Measurements from ENCODE around the gene FGFR2. TPM values are rescaled to one million over a fixed set of nuclear protein-coding genes. Genes with fewer than 3 reads are reported as not detected.

The FGFR2 gene
- total and polyA plus RNA-seq, 2 of the 4 experiments (the other 2 are of a cell fraction): not detected

- in situ Hi-C loops (cut with MboI; ENCODE audit: low sequenced_read_pairs): no loop called here
- no peaks in the 10 kb centered on the region for H3K36me3 ChIP-seq (ENCODE audit: control insufficient read depth, insufficient read depth, low read length)
- H2AFZ ChIP-seq (replicated peaks; ENCODE audit: low read length, poor library complexity): no peak overlapping the region
- no peak overlapping the region for H3K14ac ChIP-seq (replicated peaks; ENCODE audit: low read depth, low read length)
- H2BK15ac ChIP-seq (ENCODE audit: low read depth, low read length): no peak overlapping the region
- no peak overlapping the region for H3K23ac ChIP-seq (ENCODE audit: low read depth, low read length)
- H3K4me2 ChIP-seq (ENCODE audit: low read depth, low read length): no peak overlapping the region
- H4K5ac ChIP-seq (ENCODE audit: low read depth, low read length): no peak overlapping the region
- DNase-seq (no peak), ATAC-seq (ENCODE audit: low read depth) (no peak)
- H2BK120ac ChIP-seq (ENCODE audit: low read depth, low read length): no peak overlapping the region
- no peak overlapping the region for H3K56ac ChIP-seq (ENCODE audit: extremely low read depth, insufficient read depth, low read length)
- intact Hi-C loops (cut with micrococcal nuclease): no loop called here
- H4K91ac ChIP-seq (ENCODE audit: insufficient read depth, low read depth, low read length): no peak overlapping the region
- CTCF ChIA-PET: no interaction called here
- H2AK5ac ChIP-seq (ENCODE audit: low read depth, low read length): no peak overlapping the region
- no peak overlapping the region for H3K9ac ChIP-seq (ENCODE audit: low read depth, low read length)
- POLR2A ChIA-PET (ENCODE audit: unreplicated experiment): no interaction called here
- H3K27ac ChIP-seq (ENCODE audit: insufficient read depth, low read length): no peak overlapping the region
- H2AK9ac ChIP-seq (replicated peaks; ENCODE audit: low read depth, low read length, poor library complexity): no peak overlapping the region
- BruUV-seq (replicated peaks): no TSS peak
- H2BK20ac ChIP-seq (ENCODE audit: low read depth, low read length): no peak overlapping the region
- H3K4ac ChIP-seq (ENCODE audit: low read depth, low read length): no peak overlapping the region
- TF ChIP-seq CHD1 (IDR thresholded peaks at IDR 0.05; ENCODE audit: low read depth, low read length) (no peak), CTCF (conservative IDR thresholded peaks at IDR 0.05; ENCODE audit: low read depth, low read length) (no peak), MXI1 (IDR thresholded peaks at IDR 0.05; ENCODE audit: borderline replicate concordance, low read depth, low read length) (no peak), POLR2A (IDR thresholded peaks at IDR 0.05; ENCODE audit: low read depth, low read length) (no peak), RCOR1 (IDR thresholded peaks at IDR 0.05; ENCODE audit: insufficient replicate concordance, low read length) (no peak), FOS (IDR thresholded peaks at IDR 0.05; ENCODE audit: low read depth, low read length) (no peak), RFX5 (IDR thresholded peaks at IDR 0.05; ENCODE audit: low read depth, low read length) (no peak), ELK1 (IDR thresholded peaks at IDR 0.05; ENCODE audit: borderline replicate concordance, low read depth, low read length) (no peak), CEBPB (IDR thresholded peaks at IDR 0.05; ENCODE audit: low read depth, low read length) (no peak), USF2 (IDR thresholded peaks at IDR 0.05; ENCODE audit: low read depth, low read length) (no peak), SMC3 (IDR thresholded peaks at IDR 0.05; ENCODE audit: low read depth, low read length) (no peak), NFE2L2 (IDR thresholded peaks at IDR 0.05; ENCODE audit: low read depth, low read length) (no peak), BHLHE40 (IDR thresholded peaks at IDR 0.05; ENCODE audit: low read depth, low read length) (no peak), RAD21 (IDR thresholded peaks at IDR 0.05; ENCODE audit: low read length) (no peak), MAZ (IDR thresholded peaks at IDR 0.05; ENCODE audit: borderline replicate concordance, low read depth, low read length) (no peak), MAFK (IDR thresholded peaks at IDR 0.05; ENCODE audit: low read depth, low read length) (no peak)
- H3K4me1 ChIP-seq (ENCODE audit: control insufficient read depth, insufficient read depth, low read length): no peaks in the 10 kb centered on the region
- H3K9me3 ChIP-seq (ENCODE audit: control insufficient read depth, insufficient read depth, low read length): peaks cover 31% of the 10 kb centered on the region
- no peaks in the 10 kb centered on the region for H3K27me3 ChIP-seq (ENCODE audit: control insufficient read depth, insufficient read depth, low read length)
- no peak overlapping the region for H3K4me3 ChIP-seq (ENCODE audit: insufficient read depth, low read depth, low read length)
- WGBS, 2 experiments (ENCODE audit: extremely low coverage in 2 of 2, insufficient read length in 1 of 2): no CpG with 5 or more reads among the region's 2 CpGs
- no peak overlapping the region for H3K18ac ChIP-seq (ENCODE audit: low read depth, low read length)
- no peak overlapping the region for H2BK5ac ChIP-seq (ENCODE audit: low read depth, low read length, poor library complexity, severe bottlenecking)
- no peaks in the 10 kb centered on the region for H3K79me1 ChIP-seq (ENCODE audit: low read depth in 1 of 2, low read length in 2 of 2)
- H3K9me1 ChIP-seq (ENCODE audit: insufficient read depth, low read length): no peaks in the 10 kb centered on the region
- no peak overlapping the region for H4K8ac ChIP-seq (ENCODE audit: low read depth in 2 of 2, low read length in 2 of 2)
- dilution Hi-C loops (cut with HindIII; ENCODE audit: low sequenced_read_pairs, unreplicated experiment): no loop called here
- no peaks in the 10 kb centered on the region for H4K20me1 ChIP-seq (ENCODE audit: insufficient read depth, low read length)
These were observed 30.0 kb downstream of the FGFR2 start for GRCh38 chr10:121568275-121568674.

Data from IMR-90 (cell line).